Right lobe of liver (tissue), 6 donors: ENCODE measurements around the gene CACNA1D. TPM values are rescaled to one million over a fixed set of nuclear protein-coding genes. Genes with fewer than 3 reads are reported as not detected.

Source experiments
- ATAC-seq, 4 donors: fragments of 200-7000 bp; cut with Tn5 transposase; one replicate each; pipeline ENCODE4 v1.9.1; 2020; ENCODE audit warnings: mild to moderate bottlenecking in 4 of 4, moderate library complexity in 4 of 4
- DNase-seq, 3 donors: peaks; one replicate each; pipeline ENCODE4 v3.0.0-alpha.2; 2020
- H3K27ac ChIP-seq, 3 donors: fragments of 200-600 bp; one replicate each; pipeline ENCODE4 v1.8.0; 2022
- H3K27me3 ChIP-seq, 2 donors: fragments of 200-600 bp; one replicate each; pipeline ENCODE4 v1.8.0; 2022
- H3K36me3 ChIP-seq, 4 donors: fragments of 200-600 bp; sonication (generic) in 1 of 4; one replicate each; pipeline versions ENCODE4 v1.5.1 to v1.8.0; 2017 to 2022; ENCODE audit warnings: control low read depth in 1 of 4
- H3K4me1 ChIP-seq, 4 donors: fragments of 200-600 bp; sonication (generic) in 1 of 4; one replicate each; pipeline versions ENCODE4 v1.5.1 to v1.8.0; 2017 to 2022; ENCODE audit warnings: control low read depth in 1 of 4
- H3K4me3 ChIP-seq, 3 donors: fragments of 200-600 bp; one replicate each; pipeline ENCODE4 v1.8.0; 2022
- H3K9me3 ChIP-seq, 4 donors: fragments of 200-600 bp; sonication (generic) in 1 of 4; one replicate each; pipeline versions ENCODE4 v1.5.1 to v1.8.0; 2017 to 2022; ENCODE audit warnings: control low read depth in 1 of 4
- POLR2A ChIP-seq: fragments of 450-650 bp; IDR thresholded peaks from one replicate; pipeline ENCODE4 v1.6.1; 2017; ENCODE audit warnings: antibody characterized with exemption, mild to moderate bottlenecking
- WGBS: methylation state at CpG from one replicate; pipeline ENCODE4 v1.1.6; 2018; ENCODE audit warnings: low coverage, low lambda C conversion rate; ENCODE audit not compliant: insufficient coverage; ENCODE audit errors: missing lambda C conversion rate; 5-methylcytosine and 5-hydroxymethylcytosine counted together
- intact Hi-C, 2 donors: fragments of 100-400 bp; cut with DNase I; formaldehyde crosslinking; loops; one replicate each; pipeline versions ENCODE4 v1.11.2 to v1.14.1; 2022
- total RNA-seq, 6 experiments: library from RNA; depleted of rRNA in 2 of 6; stranded (reverse); fragments of >200 nt in 2 of 6; fragmentation: NEBNext Ultra II Directional in 3 of 6; extraction: Animal tissue kit (Norgen Biotek cat#: 25700) in 3 of 6; gene quantifications; one replicate each; pipeline versions ENCODE4 v1.1.0 to v1.2.4, GENCODE V29; 2016 to 2023
- TF ChIP-seq, protein P1 (sequence below), 4 donors: fragments of 200-600 bp in 3 of 4; fragments of 450-650 bp in 1 of 4; IDR thresholded peaks; one replicate each; pipeline versions ENCODE4 v1.5.1 to v1.8.0; 2016 to 2022; ENCODE audit warnings: antibody characterized with exemption in 4 of 4, mild to moderate bottlenecking in 2 of 4
- donor health status: DM: no; HTN: yes; CAD: no.
- donor health status: DM: no; HTN: no; CAD: no.
- donor health status: DM: no; HTN: no; CAD: no.
- donor health status: DM: no; HTN: yes; CAD: no.
- donor health status: DM: no; HTN: yes; CAD: no.

Gene CACNA1D
- total RNA-seq, 6 experiments from 2014 or later: 5.5 to 12.7 (median 9.3) TPM

DNA sequence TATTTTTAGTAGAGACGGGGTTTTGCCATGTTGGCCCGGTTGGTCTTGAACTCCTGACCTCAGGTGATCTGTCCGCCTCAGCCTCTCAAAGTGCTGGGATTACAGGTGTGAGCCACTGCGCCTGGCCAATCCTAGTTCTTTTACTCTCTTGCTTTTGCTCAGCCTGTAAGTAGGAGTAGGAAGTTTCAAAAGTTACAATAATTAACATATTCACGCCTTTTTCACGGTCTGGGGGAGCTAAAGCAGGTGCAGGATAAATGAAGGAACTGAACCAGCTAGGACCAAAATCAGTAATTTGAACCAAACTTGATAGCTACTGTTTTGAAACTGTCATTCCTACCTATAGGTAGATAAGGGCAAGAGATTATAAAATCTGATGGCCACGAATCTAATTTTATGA, 98.5 kb downstream of the CACNA1D start:
- H3K9me3 ChIP-seq: no peaks in the 10 kb centered on the region
- no peaks in the 10 kb centered on the region for H3K36me3 ChIP-seq
- ATAC-seq (no peak), DNase-seq (no peak)
- no peaks in the 10 kb centered on the region for H3K27me3 ChIP-seq
- H3K4me3 ChIP-seq: no peak overlapping the region
- intact Hi-C loops: no loop called here
- TF ChIP-seq, protein P1, sequence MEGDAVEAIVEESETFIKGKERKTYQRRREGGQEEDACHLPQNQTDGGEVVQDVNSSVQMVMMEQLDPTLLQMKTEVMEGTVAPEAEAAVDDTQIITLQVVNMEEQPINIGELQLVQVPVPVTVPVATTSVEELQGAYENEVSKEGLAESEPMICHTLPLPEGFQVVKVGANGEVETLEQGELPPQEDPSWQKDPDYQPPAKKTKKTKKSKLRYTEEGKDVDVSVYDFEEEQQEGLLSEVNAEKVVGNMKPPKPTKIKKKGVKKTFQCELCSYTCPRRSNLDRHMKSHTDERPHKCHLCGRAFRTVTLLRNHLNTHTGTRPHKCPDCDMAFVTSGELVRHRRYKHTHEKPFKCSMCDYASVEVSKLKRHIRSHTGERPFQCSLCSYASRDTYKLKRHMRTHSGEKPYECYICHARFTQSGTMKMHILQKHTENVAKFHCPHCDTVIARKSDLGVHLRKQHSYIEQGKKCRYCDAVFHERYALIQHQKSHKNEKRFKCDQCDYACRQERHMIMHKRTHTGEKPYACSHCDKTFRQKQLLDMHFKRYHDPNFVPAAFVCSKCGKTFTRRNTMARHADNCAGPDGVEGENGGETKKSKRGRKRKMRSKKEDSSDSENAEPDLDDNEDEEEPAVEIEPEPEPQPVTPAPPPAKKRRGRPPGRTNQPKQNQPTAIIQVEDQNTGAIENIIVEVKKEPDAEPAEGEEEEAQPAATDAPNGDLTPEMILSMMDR (IDR thresholded peaks at IDR 0.05): no peak
- TF ChIP-seq POLR2A: no peak
- WGBS: 90% methylated on average over 7 of the region's 7 CpGs
- no peaks in the 10 kb centered on the region for H3K4me1 ChIP-seq
- H3K27ac ChIP-seq: no peak overlapping the region

DNA sequence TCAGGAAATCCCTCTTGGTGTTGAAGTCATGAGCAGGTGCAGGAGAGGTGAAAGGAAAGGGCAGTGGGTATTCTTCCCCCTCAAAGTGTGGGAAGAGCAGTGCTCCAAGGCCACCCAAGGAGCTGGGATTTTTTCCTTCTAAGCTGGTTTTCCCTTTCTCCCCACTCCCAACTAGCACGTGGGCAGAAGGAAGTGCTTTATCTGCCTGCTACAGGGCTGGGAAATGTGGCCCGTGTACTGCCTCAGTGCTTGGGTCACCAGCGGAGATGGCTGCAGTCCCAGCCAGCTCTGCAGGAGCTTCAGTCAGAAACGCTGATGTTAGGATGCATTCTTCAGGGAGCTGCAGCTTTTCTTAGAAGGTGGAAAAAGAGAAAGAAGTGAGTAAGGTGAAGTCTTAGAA, 99.2 kb downstream of the CACNA1D start:
- no peak for DNase-seq
- intact Hi-C loops: no loop called here
- H3K27ac ChIP-seq: no peak overlapping the region
- no peak for ATAC-seq
- no peaks in the 10 kb centered on the region for H3K4me1 ChIP-seq
- no peaks in the 10 kb centered on the region for H3K27me3 ChIP-seq
- no peaks in the 10 kb centered on the region for H3K36me3 ChIP-seq
- WGBS: 68% methylated on average over 3 of the region's 4 CpGs
- H3K4me3 ChIP-seq: no peak overlapping the region
- H3K9me3 ChIP-seq: no peaks in the 10 kb centered on the region
- TF ChIP-seq POLR2A: no peak
- TF ChIP-seq, protein P1 (IDR thresholded peaks at IDR 0.05): no peak

DNA sequence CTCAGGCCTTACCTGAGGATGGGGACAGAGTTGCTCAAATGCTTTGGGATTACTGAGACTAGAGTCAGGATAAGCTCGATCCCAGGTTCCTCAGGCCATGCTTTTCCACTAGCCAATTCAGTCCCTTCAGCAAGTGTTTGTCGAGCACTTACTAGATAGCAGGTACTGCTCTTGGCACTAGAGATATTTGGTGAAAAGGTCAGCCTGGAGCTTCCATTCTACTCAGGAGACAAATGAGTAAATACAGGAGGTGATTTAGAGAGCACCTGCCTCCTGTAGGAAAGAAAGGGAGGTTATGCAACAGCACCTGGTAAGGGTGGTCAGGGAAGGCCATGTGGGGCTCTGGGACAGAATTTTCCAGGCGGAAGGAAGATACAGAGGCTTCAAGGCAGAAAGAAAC, 99.9 kb downstream of the CACNA1D start:
- Histone ChIP-seq H3K27me3 (no peaks in the 10 kb centered on the region), H3K4me3 (no peak overlapping the region), H3K4me1 (no peaks in the 10 kb centered on the region), H3K27ac (no peak overlapping the region), H3K36me3 (no peaks in the 10 kb centered on the region), H3K9me3 (no peaks in the 10 kb centered on the region)
- no peak for ATAC-seq
- no peak for TF ChIP-seq POLR2A
- TF ChIP-seq, protein P1 (IDR thresholded peaks at IDR 0.05): no peak
- intact Hi-C loops: no loop called here
- no peak for DNase-seq
- 87% methylated on average over 3 of the region's 3 CpGs for WGBS

DNA sequence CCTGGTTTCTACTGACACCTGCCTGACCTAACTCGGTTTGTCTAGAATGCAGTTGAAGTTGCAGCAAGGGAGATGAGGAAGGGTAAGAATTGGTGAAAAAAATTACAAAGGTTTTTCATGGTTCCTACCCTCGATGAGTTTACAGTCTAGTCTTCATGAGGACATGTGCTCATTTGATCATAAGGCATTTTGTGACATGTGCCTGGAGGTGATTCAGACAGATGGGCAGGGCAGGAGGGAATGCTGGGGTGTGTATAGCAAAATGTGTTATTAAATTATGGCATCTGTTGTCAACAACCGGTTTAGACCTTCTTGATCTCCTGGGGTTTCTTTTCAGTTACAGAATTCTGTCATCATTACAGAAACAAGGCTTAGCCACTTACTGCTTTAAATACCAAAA, 101.2 kb downstream of the CACNA1D start:
- H3K9me3 ChIP-seq: no peaks in the 10 kb centered on the region
- H3K4me3 ChIP-seq: no peak overlapping the region
- intact Hi-C loops: no loop called here
- no peak for DNase-seq
- H3K27ac ChIP-seq: no peak overlapping the region
- H3K27me3 ChIP-seq: no peaks in the 10 kb centered on the region
- H3K36me3 ChIP-seq: no peaks in the 10 kb centered on the region
- WGBS: 82% methylated on average over 3 of the region's 3 CpGs
- ATAC-seq: no peak
- no peak for TF ChIP-seq POLR2A
- no peaks in the 10 kb centered on the region for H3K4me1 ChIP-seq

DNA sequence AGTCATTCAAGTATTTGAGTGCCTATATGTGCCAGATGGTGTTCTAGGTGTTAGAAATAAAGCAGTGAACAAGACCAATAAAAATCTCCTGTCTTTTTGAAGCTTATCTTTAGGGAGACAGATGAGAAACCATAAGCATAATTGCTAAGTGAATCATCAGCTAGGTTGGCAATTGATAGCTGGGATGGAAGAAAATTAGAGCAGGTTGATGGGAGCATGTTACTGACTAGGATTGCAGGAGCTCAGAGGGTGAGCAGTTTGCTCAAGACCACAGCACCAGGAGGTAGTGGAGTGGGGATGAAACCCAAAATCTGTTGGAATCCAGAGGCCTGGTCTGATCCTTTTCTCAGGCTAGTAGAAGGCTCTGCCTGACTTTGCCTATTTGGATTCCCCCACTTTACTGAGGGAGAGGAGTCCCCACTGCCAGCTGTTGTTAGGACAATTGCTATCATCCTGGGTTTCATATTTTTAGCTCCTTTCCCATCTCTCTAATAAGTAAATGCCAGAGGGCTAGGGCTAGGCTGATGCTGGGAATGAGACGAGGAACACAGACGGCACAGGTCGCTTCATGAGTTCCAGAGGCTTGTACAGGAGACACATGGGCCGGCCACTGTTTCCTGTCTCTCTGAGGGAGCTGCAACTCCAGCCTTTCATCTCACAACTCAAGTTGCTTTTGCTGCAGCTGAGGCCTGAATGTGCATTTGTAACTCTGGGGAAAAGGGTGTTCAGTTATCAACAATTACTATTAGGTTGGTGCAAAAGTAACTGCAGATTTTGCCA, 102.9 kb downstream of the CACNA1D start:
- no peaks in the 10 kb centered on the region for H3K27me3 ChIP-seq
- no peaks in the 10 kb centered on the region for H3K4me1 ChIP-seq
- H3K9me3 ChIP-seq: no peaks in the 10 kb centered on the region
- ATAC-seq (no peak), DNase-seq (no peak)
- H3K27ac ChIP-seq: no peak overlapping the region
- TF ChIP-seq POLR2A: no peak
- TF ChIP-seq, protein P1 (IDR thresholded peaks at IDR 0.05): no peak
- H3K36me3 ChIP-seq: no peaks in the 10 kb centered on the region
- WGBS: 73% methylated on average over 4 of the region's 4 CpGs
- no peak overlapping the region for H3K4me3 ChIP-seq
- intact Hi-C loops: no loop called here
